HL-60 (cell line): ENCODE results near the gene DBX2.

ENCODE experiments used
- CTCF ChIP-seq: IDR thresholded peaks from one replicate; pipeline ENCODE4 v1.5.1; 2011; ENCODE audit warnings: low read length, control low read depth, inconsistent platforms; ENCODE audit not compliant: insufficient read depth
- REST ChIP-seq: IDR thresholded peaks from 2 replicates; pipeline ENCODE4 v1.6.1; 2012; ENCODE audit warnings: low read depth; ENCODE audit not compliant: insufficient replicate concordance

- TF ChIP-seq CTCF = no peak
- no peak for TF ChIP-seq REST
Measured at GRCh38 chr12:45049912-45050750, 768 bp downstream of the DBX2 start.
